Stimulated activated CD4-positive, alpha-beta T cell treated with anti-CD3 and anti-CD28 coated beads, Interleukin-2, amount 100 ng/mL, for 24 hours (primary cell): ENCODE results near the gene ACSL1.
A peak's percentile ranks its signal among the peaks of the same experiment; 100 is the strongest.

Experiments used
- DNase-seq, 2 donors: peaks; one replicate each; pipeline ENCODE4 v3.0.0-alpha.2; 2020

ACSL1 gene

DNA sequence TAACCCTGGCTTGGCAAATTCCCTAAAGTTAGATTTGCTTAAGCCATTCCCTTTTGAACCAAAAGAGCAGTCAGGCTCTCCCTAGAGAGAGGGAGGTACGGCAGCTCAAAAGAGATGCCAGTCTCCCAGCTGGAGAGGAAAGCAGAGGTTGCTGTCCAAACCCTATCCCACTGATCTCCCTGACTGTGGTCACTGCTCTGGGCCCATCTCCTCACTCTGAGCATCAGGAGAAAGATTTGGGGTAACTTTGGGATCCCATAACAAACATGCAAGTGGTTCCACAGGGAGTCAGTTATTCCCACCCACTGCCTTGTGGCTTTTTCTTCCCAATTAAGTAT is 17.1 kb downstream of the ACSL1 start:
- DNase-seq, result no peak

DNA sequence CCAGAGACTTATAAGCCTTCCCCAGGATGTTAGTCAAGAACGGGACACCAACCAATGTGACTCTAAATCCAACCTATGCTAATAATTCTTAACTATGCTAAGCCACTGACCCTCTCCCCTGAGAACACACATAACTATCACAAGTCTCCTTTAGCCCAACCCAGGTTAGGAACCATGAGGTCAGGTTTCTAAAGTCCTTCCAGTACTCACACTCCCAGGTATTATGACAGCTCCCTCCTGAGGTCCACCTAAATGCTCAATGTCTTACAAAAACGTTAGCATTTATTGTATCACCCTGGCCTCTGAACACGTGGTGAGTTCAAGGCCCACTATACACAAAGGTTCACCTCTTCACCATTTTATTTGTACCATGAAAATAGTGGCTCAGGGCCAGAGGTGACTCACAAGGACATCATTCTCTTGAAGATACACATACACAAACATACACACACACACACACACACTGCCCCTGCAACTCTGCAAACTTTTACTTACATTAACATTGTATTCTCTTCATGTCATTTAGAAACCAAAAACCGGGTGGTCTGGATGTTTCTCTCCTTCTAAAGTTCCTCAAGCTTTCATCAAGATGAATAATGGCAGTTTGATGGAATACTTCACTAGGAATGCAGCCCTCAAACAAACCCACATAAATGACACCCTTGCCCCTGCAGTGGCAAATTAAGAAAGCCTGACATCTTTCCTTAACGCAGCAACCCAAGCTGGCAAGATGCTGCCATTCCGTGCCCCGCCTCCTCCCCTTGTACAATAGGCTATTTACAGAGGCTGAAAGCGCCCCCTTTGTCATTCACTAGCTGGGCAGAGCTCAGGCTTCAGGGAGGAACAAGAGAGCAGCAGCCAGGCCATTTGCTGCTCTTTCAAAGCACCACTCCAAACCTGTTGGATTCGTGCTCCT is 17.7 kb downstream of the ACSL1 start:
- DNase-seq, result no peak

DNA sequence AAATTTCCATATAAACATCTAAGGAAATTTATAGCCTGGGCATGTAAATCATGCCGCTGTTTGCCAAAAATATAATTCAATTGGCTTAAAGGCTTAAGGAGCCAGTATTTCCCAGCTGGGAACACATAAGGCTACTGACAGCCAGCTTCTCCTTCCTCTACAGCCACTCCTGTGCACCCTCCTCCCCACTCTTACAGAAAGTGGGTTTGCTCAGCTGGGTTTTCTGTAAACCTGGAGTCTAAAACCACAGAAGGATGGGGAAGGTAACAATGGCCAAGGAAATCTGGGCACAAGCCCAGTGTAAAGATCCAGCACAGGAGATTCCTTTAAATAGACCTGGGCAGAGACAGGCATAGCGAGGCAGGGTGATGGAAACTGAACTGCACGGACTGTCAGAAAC is 18.5 kb downstream of the ACSL1 start:
- DNase-seq, result no peak

DNA sequence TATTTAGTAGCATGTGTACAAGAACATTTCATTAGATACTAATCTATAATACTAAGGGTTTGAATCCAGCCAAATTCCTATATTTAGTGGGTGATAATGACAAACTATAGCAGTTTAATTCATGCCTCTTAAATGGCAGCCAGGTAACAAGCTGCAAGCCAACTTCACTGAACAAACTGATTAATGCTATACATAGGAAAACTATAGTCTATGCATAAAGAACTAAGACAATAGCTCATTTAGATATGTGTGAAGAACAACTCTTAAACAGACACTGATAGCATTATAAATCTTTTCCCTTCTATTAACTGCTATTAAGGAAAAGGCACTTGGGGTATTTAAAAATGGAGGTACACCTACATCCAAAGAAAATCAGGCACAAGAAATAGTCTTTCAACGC is 19.1 kb downstream of the ACSL1 start:
- DNase-seq, result no peak

DNA sequence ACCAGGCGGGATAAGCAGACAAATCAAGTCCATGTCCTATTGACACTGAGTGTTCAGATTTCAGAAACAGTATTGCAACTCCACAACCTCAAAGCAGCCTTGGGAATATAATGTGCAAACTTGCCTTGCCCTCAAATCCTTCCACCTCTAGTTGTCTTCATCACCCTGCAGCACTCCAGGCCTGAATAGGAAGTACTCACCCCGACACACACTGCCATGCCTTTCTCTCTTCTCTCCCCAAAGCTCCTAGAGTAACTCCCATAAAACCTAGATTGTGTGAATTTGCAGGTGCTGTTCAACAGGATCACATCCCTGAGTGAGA is 19.6 kb downstream of the ACSL1 start:
- DNase-seq, result no peak

DNA sequence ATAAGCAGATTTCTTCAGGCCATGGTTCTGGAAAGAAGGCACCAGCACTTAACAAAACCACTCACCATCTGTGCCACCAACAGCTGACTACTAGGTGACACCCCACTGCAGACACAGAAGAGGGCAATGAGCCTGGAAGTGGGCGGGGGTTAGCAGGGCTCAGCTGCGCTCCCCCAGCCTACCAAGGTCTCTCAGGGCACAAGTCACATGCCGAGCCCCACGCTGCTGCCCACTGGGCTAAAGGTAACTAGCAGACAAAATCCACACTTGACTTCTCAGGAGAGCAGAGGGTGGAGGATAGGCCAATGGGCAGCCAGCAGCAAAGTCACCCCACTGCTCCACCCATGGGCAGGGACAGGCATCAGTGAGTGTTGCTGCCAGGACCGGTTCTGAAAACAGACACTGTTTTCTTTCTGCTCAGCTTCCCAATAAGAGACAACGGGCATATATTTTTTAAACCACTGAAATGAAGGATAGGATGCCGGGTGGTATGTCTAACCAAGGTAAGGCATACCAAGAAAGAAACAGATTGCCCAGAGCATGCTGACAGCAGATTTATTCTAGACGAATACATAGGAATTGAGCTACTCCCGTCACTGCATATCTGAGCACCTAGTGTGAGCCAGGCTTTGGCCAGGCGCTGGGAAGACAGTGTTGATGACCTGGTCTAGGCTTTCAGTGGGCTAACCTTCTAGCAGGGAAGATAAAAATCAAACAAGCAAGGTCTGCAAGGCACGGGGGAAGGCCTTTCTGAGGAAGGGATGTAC is 20.1 kb downstream of the ACSL1 start:
- no peak for DNase-seq

DNA sequence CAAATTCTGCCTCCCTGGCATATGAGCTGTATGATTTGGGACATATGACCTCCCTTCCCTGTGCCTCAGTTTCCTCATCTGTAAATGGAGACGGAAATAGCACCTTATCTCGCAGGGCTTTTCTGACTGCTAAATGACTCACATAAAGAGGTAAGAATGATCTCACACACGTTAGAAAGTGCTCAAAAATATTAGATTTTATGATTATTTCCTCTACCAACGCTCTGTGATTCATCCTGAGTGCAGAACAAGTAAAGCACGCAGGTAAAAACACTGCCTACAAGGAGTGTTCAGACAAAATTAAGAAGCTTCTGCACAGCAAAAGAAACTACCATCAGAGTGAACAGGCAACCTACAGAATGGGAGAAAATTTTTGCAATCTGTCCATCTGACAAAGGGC is 21.1 kb downstream of the ACSL1 start:
- DNase-seq, result no peak

DNA sequence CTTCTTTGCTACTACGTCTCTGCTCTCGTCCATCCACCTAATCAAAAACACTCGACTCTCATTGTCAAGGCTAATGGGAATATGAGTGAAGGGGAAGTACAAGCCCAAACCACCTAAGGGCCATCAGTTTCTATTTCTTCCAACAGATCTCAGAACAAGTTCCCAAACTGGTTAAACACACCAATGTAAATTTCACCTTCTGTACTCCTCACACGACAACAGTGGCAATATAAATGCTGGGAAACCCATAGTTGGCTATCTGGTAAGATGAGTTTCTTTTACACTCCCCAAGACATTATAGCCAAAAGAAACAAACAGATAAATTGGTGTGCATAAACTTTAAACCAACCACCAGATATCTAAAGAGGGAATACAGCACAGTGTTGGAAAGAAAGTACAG is 21.9 kb downstream of the ACSL1 start:
- no peak for DNase-seq

DNA sequence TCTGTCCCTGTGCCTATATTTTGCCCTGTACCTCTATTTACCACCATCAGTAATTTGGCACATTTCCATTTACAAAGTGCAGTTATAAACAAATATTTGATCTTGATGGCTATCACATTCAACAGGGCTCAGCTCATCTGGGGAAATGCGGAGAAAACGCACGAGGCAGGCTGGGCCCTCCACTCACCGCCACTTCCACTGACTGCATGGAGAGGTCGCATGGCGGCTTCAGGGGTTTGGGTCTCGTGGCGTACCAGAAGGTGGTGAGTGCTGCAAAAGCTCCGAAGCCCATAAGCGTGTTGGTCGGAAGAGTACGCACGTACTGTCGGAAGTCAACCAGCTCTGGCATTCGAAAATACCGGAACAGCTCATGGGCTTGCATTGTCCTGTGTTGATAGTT is 22.6 kb downstream of the ACSL1 start:
- DNase-seq, result no peak

DNA sequence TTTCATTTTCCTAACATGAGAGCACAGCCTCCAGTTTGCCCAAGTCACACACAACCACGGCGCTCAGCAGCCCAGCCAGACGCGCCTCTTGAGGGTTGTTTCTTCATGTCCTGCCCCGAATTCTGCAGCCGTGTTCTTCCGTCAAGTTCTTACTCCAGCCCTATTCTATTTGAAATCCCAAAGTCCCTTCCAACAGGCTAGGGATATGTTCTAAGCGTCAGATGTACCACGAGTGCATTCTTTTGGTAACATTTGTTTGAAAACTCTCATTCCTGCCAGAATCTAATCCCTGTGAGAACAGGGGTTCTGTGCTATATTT is 23.1 kb downstream of the ACSL1 start:
- DNase-seq, result no peak

DNA sequence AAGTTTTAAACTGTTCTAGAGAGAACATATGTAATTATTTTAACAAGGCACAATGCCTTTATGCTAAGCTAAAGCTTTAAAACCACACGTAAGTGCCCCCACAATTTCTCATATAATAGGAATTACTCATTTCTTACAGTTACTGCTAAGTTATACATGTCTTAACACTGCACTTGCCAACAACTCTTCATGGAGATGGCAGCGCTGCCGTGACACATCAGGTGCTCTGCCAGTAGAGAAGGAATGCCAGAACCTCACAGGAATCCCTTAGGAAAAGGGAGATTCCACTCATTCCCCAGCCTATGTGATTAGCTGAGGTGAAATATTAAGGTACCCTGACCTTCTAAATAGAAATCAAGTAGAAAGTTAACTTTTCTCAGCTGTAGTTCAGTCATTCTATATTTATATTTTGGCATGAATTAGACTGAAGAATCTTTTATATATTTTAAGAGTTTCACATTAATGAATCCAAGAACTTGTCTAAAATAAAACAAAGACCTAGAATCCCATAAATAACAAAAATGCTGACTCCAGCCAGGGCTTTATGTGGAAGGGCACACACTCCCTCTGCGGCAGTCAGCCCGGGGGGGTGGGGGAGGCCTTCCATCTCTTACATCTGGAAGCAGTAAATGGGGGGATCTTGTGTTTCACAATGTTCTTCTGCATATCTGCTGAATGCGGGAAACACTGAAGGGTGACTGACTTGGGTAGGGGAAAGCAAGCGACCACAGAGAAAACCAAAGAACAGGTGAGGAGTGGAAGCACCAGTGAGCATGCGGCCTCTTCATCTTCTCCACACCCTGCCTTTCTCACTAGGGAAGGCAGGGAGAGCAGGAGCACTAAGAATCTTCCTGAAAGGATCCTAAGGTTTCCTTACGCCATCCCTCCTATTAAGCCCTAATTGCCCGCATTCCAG is 23.7 kb downstream of the ACSL1 start:
- DNase-seq, result no peak

DNA sequence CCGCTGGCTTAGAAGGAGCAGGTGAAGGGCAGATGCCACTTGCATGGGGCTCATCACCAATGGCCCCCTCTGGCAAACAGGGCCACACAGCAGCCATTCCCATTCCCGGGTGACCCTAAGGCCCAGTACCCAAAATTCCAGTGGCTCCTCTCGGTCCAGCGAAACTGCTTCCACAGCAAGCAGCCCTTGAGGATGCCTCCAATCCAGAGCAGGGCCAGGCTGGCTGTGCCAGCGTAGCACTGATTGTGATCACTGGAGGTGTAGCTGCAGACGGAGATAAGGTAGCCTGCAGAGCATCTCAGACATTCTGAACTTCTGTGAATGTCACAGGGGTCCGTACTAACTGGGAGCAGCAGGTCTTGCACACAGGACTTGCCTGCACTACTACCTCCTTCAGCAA is 27.3 kb downstream of the ACSL1 start:
- DNase-seq, result no peak

DNA sequence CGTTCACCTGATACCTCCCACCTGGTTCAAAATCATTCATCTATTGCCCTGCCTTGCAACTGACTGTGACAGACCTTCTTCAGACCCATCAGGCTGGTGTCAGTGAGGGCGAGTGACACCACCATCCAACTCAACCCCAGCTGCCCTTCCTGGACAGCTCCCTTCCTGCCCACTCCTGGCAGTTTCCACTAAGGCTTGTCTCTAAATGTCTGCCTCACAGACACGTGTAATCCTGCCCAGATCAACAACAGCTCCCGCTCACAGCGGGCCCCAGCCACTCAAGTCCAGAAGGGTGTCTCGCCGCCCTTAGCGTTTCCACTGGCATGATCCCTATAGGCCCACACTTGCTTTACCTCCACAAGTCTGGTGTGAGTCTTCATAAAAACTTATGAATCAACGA is 28.9 kb downstream of the ACSL1 start:
- DNase-seq, result no peak

DNA sequence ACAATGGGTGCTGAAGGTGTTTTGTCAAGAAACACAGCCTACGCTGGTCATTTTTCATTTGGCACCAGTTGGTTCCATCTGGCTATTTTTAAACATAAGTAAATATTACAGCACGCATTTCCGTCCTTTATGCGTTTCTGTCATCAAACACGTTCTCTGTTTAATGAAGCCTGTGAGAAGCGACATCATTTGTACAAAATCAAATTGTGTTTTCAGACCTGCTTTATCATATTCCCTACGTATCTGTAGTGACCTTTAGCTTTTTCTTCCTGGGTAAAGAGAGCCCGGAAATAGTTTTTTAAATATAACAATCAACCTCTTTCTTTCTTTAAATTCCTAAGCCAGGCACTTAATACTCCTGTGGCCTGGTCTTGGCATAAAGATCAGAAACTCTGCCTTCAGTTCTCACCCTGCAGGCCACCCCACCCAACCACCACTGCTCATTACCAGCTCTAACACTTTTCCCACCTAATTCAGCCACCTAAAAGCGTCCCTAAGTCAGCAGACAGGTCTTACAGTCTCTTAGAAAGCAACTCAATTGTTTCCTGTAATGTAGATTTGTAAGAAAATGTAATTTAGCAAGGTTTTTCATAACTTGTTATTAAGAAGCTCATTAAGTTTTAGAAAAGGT is 30.4 kb downstream of the ACSL1 start:
- DNase-seq, result no peak

DNA sequence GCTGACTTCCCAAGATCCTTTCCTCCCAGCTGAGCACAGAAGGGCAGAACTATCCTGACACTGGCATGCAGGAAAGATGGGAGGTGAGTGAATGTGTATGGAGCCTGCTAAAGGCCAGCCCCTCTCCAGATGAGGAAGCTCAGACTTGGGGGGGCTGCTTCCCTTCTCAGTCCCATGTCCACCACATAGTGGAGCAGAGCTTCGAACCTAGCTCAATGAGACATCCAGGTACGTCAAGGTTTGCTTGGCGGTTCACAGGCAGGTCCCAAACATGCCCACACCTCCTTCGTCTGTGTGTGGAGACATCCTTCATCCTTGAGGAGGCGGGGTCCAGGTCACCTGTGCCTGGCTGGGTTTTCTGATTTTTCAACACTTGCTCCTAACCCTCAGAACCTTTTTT is 31.3 kb downstream of the ACSL1 start:
- no peak for DNase-seq

DNA sequence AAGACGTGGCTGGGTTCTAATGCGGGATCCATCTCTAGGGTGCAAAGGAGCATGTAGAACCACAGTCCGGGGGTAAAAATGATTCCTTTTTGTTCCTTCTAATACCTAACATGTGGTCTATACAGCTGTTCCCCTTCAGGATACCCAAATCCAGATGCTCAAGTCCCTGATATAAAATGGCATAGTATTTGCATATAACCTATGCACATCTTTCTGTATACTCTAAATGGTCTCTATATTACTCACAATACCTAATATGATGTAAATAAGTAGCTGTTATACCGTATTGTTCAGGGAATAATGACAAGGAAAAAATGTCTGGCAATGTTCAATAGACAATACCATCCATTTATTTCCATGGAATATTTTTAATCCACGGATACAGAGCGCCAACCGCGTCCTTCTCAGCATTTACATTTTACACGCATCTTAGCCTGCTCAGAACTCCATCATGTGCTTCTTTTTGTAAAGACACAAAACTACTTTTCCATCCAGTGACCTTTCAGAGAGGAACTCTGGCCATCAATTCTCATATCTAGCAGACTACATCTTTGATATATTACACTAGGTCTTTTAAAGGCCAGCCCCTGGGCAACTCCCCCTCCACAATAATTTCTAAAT is 31.9 kb downstream of the ACSL1 start:
- DNase-seq, result no peak

DNA sequence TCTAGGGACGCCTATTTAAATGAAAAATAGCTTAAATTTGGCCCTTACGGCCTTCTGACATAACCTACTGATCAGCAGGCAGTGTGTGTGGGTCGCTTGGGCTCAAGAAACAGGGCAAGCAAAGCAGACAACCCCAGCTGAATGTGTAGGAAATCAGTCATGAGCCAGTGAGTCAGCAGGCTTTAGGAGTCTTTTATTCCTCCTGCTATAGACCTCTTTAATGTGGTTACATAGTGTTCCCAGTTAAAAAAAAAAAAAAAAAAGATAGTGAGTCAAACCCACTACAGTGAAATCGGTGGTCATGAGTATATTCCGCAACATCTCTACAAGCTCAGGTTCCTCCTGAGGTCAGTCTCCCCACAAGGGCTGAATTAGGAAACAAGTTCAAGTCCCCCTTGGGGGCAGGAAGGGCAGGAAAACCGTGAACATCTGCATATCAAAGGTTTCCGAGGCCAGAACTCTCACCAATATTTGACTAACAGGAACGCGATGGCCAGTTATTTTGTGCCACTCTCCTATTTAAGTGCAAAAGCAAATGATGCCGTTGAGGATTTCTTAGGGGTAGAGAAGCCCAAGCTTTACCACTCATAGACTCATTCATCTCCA is 32.7 kb downstream of the ACSL1 start:
- peak; percentile 51 to 59 for DNase-seq

DNA sequence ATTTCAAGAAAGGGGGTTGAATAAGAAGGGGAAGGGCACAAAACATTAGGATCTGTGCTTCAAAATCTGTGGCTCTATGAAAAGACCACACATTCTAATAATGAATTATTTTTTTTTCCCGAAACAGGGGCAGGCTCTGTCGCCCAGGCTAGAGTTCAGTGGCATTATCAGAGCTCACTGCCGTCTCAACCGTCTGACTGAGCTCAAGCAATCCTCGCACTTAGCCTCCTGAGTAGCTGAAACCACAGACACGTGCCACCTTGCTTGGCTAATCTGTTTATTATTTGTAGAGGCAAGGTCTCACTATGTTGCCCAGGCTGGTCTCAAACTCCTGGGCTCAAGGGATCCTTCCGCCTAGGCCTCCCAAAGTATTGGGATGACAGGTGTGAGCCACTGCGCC is 33.4 kb downstream of the ACSL1 start:
- DNase-seq, result no peak

DNA sequence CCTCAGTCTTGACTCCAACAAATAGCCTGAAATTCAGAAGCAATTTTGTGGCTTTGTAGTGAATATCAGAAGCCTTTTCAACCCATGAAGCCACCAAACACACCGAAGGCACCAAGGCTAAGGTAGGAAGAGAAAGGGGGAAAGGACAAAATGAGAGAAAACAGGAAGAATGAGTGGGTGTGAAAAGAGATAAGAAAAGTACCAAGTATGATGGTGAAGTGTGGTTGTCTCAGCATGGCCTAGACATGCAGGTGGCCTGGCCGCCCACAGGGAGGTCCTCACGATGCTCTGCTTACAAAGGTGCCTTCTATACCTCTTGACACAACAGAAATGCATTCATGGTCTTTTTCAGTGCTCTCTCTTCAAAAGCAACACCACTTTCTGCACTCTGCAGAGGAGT is 34.9 kb downstream of the ACSL1 start:
- no peak for DNase-seq

DNA sequence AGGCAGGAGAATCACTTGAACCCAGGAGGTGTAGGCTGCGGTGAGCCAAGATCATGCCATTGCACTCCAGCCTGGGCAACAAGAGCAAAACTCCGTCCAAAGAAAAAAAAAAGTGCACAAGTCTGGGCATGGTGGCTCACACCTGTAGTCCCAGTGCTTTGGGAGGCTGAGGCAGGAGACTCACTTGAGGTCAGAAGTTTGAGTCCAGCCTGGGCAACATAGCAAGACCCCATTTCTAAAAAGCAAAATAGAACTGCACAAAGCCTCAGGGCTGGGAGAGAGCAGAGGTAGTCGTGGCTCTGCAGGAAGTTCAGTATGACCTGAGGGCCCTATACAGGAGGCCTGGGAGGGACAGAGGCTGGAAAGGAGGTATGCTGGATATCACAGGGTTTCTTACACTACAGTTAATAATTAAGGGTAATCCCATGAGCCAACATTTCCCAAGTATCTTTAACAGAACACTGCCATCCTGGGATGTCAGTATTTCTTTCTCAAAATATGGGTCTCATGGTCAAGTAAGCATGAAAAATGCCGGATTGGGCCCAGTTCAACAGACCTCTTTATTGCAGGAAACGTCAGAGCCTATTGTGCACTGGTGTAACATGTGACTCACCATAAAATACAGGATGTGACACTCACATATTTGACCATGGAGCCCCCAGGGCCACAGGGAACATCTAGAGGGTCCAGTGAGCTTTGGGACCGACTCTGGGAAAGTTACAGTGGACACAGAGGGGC is 37.8 kb downstream of the ACSL1 start:
- DNase-seq, result no peak

DNA sequence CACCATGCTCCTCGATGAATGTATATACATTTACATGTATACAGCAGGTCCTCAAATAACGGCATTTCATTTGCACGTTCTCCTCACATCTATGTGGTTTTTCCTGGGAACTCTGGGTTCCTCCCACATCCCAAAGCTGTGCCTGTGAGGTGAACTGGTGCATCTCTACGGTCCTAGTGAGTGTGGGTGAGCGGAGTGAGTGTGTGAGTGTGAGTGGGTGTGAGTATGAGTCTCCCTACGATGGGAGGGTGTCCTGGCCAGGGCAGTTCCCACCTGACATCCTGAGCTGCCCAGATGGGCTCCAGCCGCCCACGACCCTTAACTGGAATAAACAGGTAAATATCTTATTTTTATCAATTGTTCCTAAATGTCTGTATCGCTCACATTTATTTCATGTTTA is 40.0 kb downstream of the ACSL1 start:
- DNase-seq, result no peak
